HepG2 (cell line): Measurements from ENCODE around the gene CAMK1D. TPM values are rescaled to one million over a fixed set of nuclear protein-coding genes. Genes with fewer than 3 reads are reported as not detected.

Source experiments
- ATAC-seq: fragments of 200-7000 bp; cut with Tn5 transposase; 3 replicates; pipeline ENCODE4 v1.9.1; 2020; ENCODE audit warnings: mild to moderate bottlenecking, moderate library complexity
- BruUV-seq: library from RNA; stranded (reverse); fragments of 400-500 nt; replicated peaks from 2 replicates; lab custom pipeline; 2021; lab: Mats Ljungman, UMichigan
- CTCF ChIA-PET: fragments of 300-600 bp; formaldehyde crosslinking; extraction: SDS; loops from one replicate; lab custom pipeline; 2021; ENCODE audit warnings: low total read pairs, inconsistent platforms, low intra/inter-chr PET ratio; lab: Yijun Ruan, JAX
- POLR2A ChIA-PET: fragments of 350-600 bp; sonication (Branson Sonifier 250); formaldehyde crosslinking; loops from one replicate; lab custom pipeline; 2020; ENCODE audit warnings: antibody characterized with exemption, inconsistent platforms; lab: Yijun Ruan, JAX
- DNase-seq: peaks from one replicate; pipeline ENCODE4 v3.0.0-alpha.2; 2015; ENCODE audit warnings: low spot score
- FAIRE-seq: peaks from 3 replicates; lab custom pipeline; 2011; peaks lifted over from hg19 to GRCh38; lab: Jason Lieb, UNC
- H2AFZ ChIP-seq: one replicate; pipeline ENCODE4 v1.6.1; 2011; ENCODE audit warnings: low read length, inconsistent platforms
- H3K27ac ChIP-seq: fragments of 300-600 bp; 3 replicates; pipeline ENCODE4 v1.8.0; 2011; ENCODE audit warnings: mixed run types, mild to moderate bottlenecking, mixed read lengths, low read length, inconsistent platforms; ENCODE audit not compliant: insufficient read depth; ENCODE audit errors: extremely low read length
- H3K27me3 ChIP-seq, 2 experiments: fragments of 200-600 bp in 1 of 2; 2 replicates in 1 of 2; 3 replicates in 1 of 2; pipeline versions ENCODE4 v1.6.0 to v1.8.0; 2011; ENCODE audit warnings: low read length in 2 of 2, mild to moderate bottlenecking in 2 of 2, moderate library complexity in 2 of 2, inconsistent platforms in 1 of 2; ENCODE audit not compliant: insufficient read depth in 2 of 2, control insufficient read depth in 1 of 2
- H3K36me3 ChIP-seq, 2 experiments: fragments of 200-600 bp in 1 of 2; replicated peaks in 1 of 2; 2 replicates in 1 of 2; 3 replicates in 1 of 2; pipeline versions ENCODE4 v1.5.1 to v1.8.0; 2011; ENCODE audit warnings: low read length in 2 of 2, inconsistent platforms in 1 of 2; ENCODE audit not compliant: insufficient read depth in 2 of 2, control insufficient read depth in 1 of 2
- H3K4me1 ChIP-seq: 2 replicates; pipeline ENCODE4 v1.5.1; 2012; ENCODE audit warnings: low read length, inconsistent platforms; ENCODE audit not compliant: insufficient read depth
- H3K4me2 ChIP-seq: 2 replicates; pipeline ENCODE4 v1.6.0; 2011; ENCODE audit warnings: low read depth, low read length, inconsistent platforms
- H3K4me3 ChIP-seq, 3 experiments: fragments of 200-600 bp in 1 of 3; sonication (generic), shearing (Covaris generic) in 1 of 3; replicated peaks in 1 of 3; 2 replicates each; pipeline ENCODE4 v1.5.1; 2011 to 2016; ENCODE audit warnings: low read length in 3 of 3, inconsistent platforms in 2 of 3, low read depth in 2 of 3, mild to moderate bottlenecking in 2 of 3, control low read depth in 1 of 3, mixed read lengths in 1 of 3; ENCODE audit not compliant: insufficient read depth in 1 of 3
- H3K79me2 ChIP-seq: one replicate; pipeline ENCODE4 v1.6.1; 2011; ENCODE audit warnings: low read length, inconsistent platforms; ENCODE audit not compliant: insufficient read depth
- H3K9ac ChIP-seq: 2 replicates; pipeline ENCODE4 v1.6.0; 2011; ENCODE audit warnings: mild to moderate bottlenecking, low read depth, low read length, inconsistent platforms; ENCODE audit not compliant: insufficient read depth
- H3K9me3 ChIP-seq: 2 replicates; pipeline ENCODE4 v1.5.1; 2012; ENCODE audit warnings: mild to moderate bottlenecking, low read length
- H4K20me1 ChIP-seq: 2 replicates; pipeline ENCODE4 v1.6.0; 2011; ENCODE audit warnings: inconsistent platforms, mild to moderate bottlenecking, low read length, moderate library complexity; ENCODE audit not compliant: insufficient read depth
- CEBPB ChIP-seq: IDR thresholded peaks from 2 replicates; pipeline ENCODE4 v1.6.1; 2011; ENCODE audit warnings: low read depth, low read length, improper control_type of control experiment, borderline replicate concordance
- GZF1 ChIP-seq: sonication (generic); formaldehyde crosslinking; IDR thresholded peaks from 2 replicates; pipeline ENCODE4 v1.5.1; 2020; ENCODE audit warnings: mild to moderate bottlenecking, missing genetic modification reagents
- HNRNPK ChIP-seq: fragments of 200-400 bp; formaldehyde crosslinking; IDR thresholded peaks from 2 replicates; pipeline ENCODE4 v1.6.1; 2018; ENCODE audit warnings: low read length, low read depth, moderate library complexity, mild to moderate bottlenecking; ENCODE audit not compliant: poor library complexity, severe bottlenecking
- KDM2A ChIP-seq: sonication (generic); formaldehyde crosslinking; IDR thresholded peaks from 2 replicates; pipeline ENCODE4 v1.4.0; 2020; ENCODE audit warnings: low read depth, missing genetic modification reagents, borderline replicate concordance
- MLLT10 ChIP-seq: sonication (generic); formaldehyde crosslinking; IDR thresholded peaks from 2 replicates; pipeline ENCODE4 v1.4.0; 2020; ENCODE audit warnings: missing genetic modification reagents
- POLR2A ChIP-seq, 2 experiments: IDR thresholded peaks; 2 replicates each; pipeline ENCODE4 v1.6.1; 2011; ENCODE audit warnings: low read depth in 2 of 2, low read length in 2 of 2, mild to moderate bottlenecking in 1 of 2, moderate library complexity in 1 of 2; ENCODE audit not compliant: insufficient read depth in 1 of 2
- SOX13 ChIP-seq, 3 experiments: fragments of 450-650 bp in 1 of 3; sonication (generic) in 1 of 3; formaldehyde crosslinking in 1 of 3; IDR thresholded peaks in 2 of 3; conservative IDR thresholded peaks in 1 of 3; 2 replicates each; pipeline versions ENCODE4 v1.5.0 to v1.6.1; 2016 to 2020; ENCODE audit warnings: antibody characterized with exemption in 1 of 3, mild to moderate bottlenecking in 1 of 3, missing compliant biosample characterization in 1 of 3, missing genetic modification reagents in 1 of 3, moderate library complexity in 1 of 3
- STAT6 ChIP-seq: sonication (generic); formaldehyde crosslinking; IDR thresholded peaks from 2 replicates; pipeline ENCODE4 v1.4.0; 2020; ENCODE audit warnings: missing genetic modification reagents, mild to moderate bottlenecking, borderline replicate concordance
- ZNF7 ChIP-seq: IDR thresholded peaks from 2 replicates; pipeline ENCODE4 v1.6.1; 2016; ENCODE audit warnings: missing biosample characterization, missing genetic modification reagents
- ZNF770 ChIP-seq: sonication (generic); formaldehyde crosslinking; IDR thresholded peaks from 2 replicates; pipeline ENCODE4 v1.5.0; 2020; ENCODE audit warnings: mild to moderate bottlenecking, missing genetic modification reagents
- WGBS: methylation state at CpG from one replicate; pipeline ENCODE4 v1.1.6; 2017; ENCODE audit warnings: low lambda C conversion rate; 5-methylcytosine and 5-hydroxymethylcytosine counted together
- in situ Hi-C: cut with HindIII; loops from 2 replicates; pipeline ENCODE4 v1.10.0; 2017; ENCODE audit warnings: low pct_unique_long_range_greater_than_20kb; ENCODE audit not compliant: extremely low pct_ligation_motif_present
- intact Hi-C: fragments of 100-400 bp; cut with micrococcal nuclease; formaldehyde crosslinking; loops from one replicate; pipeline ENCODE4 v1.10.0; 2022; ENCODE audit not compliant: unreplicated experiment
- polyA plus RNA-seq, 8 experiments: library from polyadenylated mRNA; depleted of rRNA in 3 of 8; stranded (reverse) in 7 of 8; unstranded in 1 of 8; fragments of >200 nt; fragmentation: Illumina TruSeq in 4 of 8; extraction: Trizol in 4 of 8; gene quantifications; 2 replicates each; pipeline versions ENCODE4 v1.2.1 to v1.2.3, GENCODE V29; 2011 to 2016; ENCODE audit warnings: low read depth in 4 of 8, missing spikeins in 1 of 8, mixed read lengths in 1 of 8; ENCODE audit not compliant: insufficient read depth in 1 of 8
- total RNA-seq, 5 experiments: library from RNA; depleted of rRNA; stranded (reverse); fragments of >200 nt; fragmentation: Illumina TruSeq; extraction: Trizol; gene quantifications; 2 replicates each; pipeline ENCODE4 v1.2.3, GENCODE V29; 2016; ENCODE audit warnings: low read depth in 1 of 5
- TF ChIP-seq, protein P1 (sequence below): sonication (generic); formaldehyde crosslinking; IDR thresholded peaks from 2 replicates; pipeline ENCODE4 v1.5.0; 2020; ENCODE audit warnings: missing genetic modification reagents, mild to moderate bottlenecking, borderline replicate concordance

CAMK1D gene
- total and polyA plus RNA-seq, 2 of the 13 experiments (the other 11 are each of a cell fraction or from before 2014, with no cell fraction given) = under 0.01 TPM; not detected in 1

DNA sequence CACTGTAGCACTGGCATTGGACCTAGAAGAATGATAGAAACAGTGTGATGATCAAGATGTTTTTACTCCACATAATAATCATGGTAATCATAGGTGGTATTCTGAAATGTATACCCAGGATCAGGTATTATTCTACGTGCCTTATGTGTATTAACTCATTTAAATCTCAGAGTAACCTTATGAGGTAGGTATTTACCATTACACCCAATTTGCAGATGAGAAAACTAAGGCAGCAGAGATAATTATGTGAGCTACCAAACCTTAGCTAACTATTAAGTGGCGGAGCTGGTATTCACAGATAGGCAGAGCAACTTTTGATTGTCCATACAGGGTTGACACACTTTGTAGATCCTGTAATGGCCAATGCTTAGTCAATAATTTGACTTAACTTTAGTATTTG, 2.5 kb downstream of the CAMK1D start:
- CTCF ChIA-PET = no interaction called here
- no peak overlapping the region for H3K4me2 ChIP-seq
- no peak overlapping the region for H3K9ac ChIP-seq
- no peaks in the 10 kb centered on the region for H3K36me3 ChIP-seq
- H3K4me3 ChIP-seq = no peak overlapping the region
- in situ Hi-C loops (no loop called here), intact Hi-C loops (no loop called here)
- H3K4me1 ChIP-seq = peaks cover 20% of the 10 kb centered on the region
- FAIRE-seq (no peak), ATAC-seq (no peak), DNase-seq (no peak)
- H2AFZ ChIP-seq = no peak overlapping the region
- H3K9me3 ChIP-seq = no peaks in the 10 kb centered on the region
- POLR2A ChIA-PET = no interaction called here
- H3K27ac ChIP-seq = no peak overlapping the region
- TF ChIP-seq HNRNPK = no peak
- no peak for TF ChIP-seq GZF1 (CRISPR knock-in tag)
- no peak for TF ChIP-seq SOX13 (IDR thresholded peaks at IDR 0.05)
- no peak for TF ChIP-seq SOX13 (CRISPR knock-in tag; conservative IDR thresholded peaks at IDR 0.05 in 1 of 2, IDR thresholded peaks at IDR 0.05 in 1 of 2)
- TF ChIP-seq POLR2A (IDR thresholded peaks at IDR 0.05; ENCODE audit: insufficient read depth in 1 of 2, low read depth in 2 of 2, low read length in 2 of 2) = no peak
- no peak for TF ChIP-seq MLLT10 (CRISPR knock-in tag)
- no peak for TF ChIP-seq KDM2A (CRISPR knock-in tag)
- no peaks in the 10 kb centered on the region for H3K79me2 ChIP-seq
- no TSS peak for BruUV-seq
- no peaks in the 10 kb centered on the region for H4K20me1 ChIP-seq
- 17% methylated on average over 2 of the region's 2 CpGs for WGBS
- H3K27me3 ChIP-seq = peaks cover 5 to 56% of the 10 kb centered on the region in 2 experiments; a peak in 4 of 5 replicates

- ChIA-PET POLR2A (no interaction called here), CTCF (no interaction called here)
- Histone ChIP-seq H3K27me3 (peaks cover 5 to 53% of the 10 kb centered on the region in 2 experiments; a peak in 4 of 5 replicates), H3K4me3 (no peak overlapping the region), H3K36me3 (no peaks in the 10 kb centered on the region), H3K27ac (no peak overlapping the region), H3K4me1 (peaks cover 12% of the 10 kb centered on the region), H4K20me1 (no peaks in the 10 kb centered on the region), H3K4me2 (no peak overlapping the region), H3K79me2 (no peaks in the 10 kb centered on the region), H3K9me3 (no peaks in the 10 kb centered on the region), H2AFZ (no peak overlapping the region), H3K9ac (no peak overlapping the region)
- intact Hi-C loops (no loop called here), in situ Hi-C loops (no loop called here)
- ATAC-seq (no peak), FAIRE-seq (no peak), DNase-seq (no peak)
- no TSS peak for BruUV-seq
- 36% methylated on average over 12 of the region's 12 CpGs for WGBS
- TF ChIP-seq CEBPB (0 out of 2 replicates have a peak, but pooled peaks have one; percentile 32), ZNF770 (no peak), ZNF7 (CRISPR knock-in tag) (no peak), STAT6 (no peak)
- TF ChIP-seq, protein P1, sequence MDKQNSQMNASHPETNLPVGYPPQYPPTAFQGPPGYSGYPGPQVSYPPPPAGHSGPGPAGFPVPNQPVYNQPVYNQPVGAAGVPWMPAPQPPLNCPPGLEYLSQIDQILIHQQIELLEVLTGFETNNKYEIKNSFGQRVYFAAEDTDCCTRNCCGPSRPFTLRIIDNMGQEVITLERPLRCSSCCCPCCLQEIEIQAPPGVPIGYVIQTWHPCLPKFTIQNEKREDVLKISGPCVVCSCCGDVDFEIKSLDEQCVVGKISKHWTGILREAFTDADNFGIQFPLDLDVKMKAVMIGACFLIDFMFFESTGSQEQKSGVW = no peak
Measured at GRCh38 chr10:12353399-12354242, 4.3 kb downstream of the CAMK1D start.
